Activated CD8-positive, alpha-beta memory T cell treated with anti-CD3 and anti-CD28 coated beads, Interleukin-2, amount 10 ng/mL, durations not matched to agents 7 days and 5 days (primary cell): ENCODE results near the gene CALHM4. TPM values are rescaled to one million over a fixed set of nuclear protein-coding genes. Genes with fewer than 3 reads are reported as not detected.

ENCODE experiments used
- ATAC-seq: fragments of 150-1000 bp; cut with Tn5 transposase; one replicate; pipeline ENCODE4 v1.10.0; 2021; ENCODE audit warnings: moderate library complexity
- CTCF ChIA-PET: fragments of 350-600 bp; sonication (Branson Sonifier 250); formaldehyde crosslinking; loops from one replicate; lab custom pipeline; 2021; ENCODE audit warnings: antibody characterized with exemption; lab: Charles Lee
- DNase-seq: peaks from one replicate; pipeline ENCODE4 v3.0.0-alpha.2; 2020
- H3K27ac Mint-ChIP-seq: one replicate; pipeline ENCODE4 v1.8.0; 2021; ENCODE audit warnings: mild to moderate bottlenecking, mixed read lengths
- H3K27me3 Mint-ChIP-seq: one replicate; pipeline ENCODE4 v1.8.0; 2021; ENCODE audit warnings: mixed read lengths
- H3K36me3 Mint-ChIP-seq: one replicate; pipeline ENCODE4 v1.8.0; 2021; ENCODE audit warnings: mild to moderate bottlenecking, mixed read lengths
- H3K4me1 Mint-ChIP-seq: one replicate; pipeline ENCODE4 v1.8.0; 2021; ENCODE audit warnings: mixed read lengths
- H3K4me3 Mint-ChIP-seq: one replicate; pipeline ENCODE4 v1.8.0; 2021; ENCODE audit warnings: mild to moderate bottlenecking, moderate library complexity, mixed read lengths
- H3K9me3 Mint-ChIP-seq: one replicate; pipeline ENCODE4 v1.8.0; 2022; ENCODE audit warnings: low read depth, mixed read lengths
- total RNA-seq, 2 experiments: library from RNA; stranded (reverse); gene quantifications; one replicate each; pipeline ENCODE4 v1.2.3, GENCODE V29; 2021

Gene CALHM4
- total RNA-seq, 2 experiments from 2014 or later, result not detected

DNA sequence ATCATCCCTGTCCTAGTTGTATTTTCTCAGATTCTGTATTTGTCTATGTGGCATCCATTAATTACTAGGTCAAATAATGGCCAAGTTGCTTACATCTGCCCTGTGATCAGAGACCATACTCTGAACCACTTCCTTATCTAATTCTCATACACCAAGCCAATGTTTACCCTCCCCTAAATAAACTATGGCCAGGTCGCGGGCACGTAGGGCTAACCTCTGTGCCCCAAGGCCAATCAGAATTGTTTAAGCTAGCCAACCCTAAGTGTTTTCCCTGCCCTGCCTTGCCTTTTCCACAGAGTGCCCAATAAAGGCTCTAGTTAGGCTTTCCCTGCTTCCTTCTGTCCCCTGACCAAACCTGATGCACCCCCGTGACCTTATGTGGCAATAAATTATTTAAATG, 2.8 kb upstream of the CALHM4 start:
- Mint-ChIP-seq H3K36me3 (no peaks in the 10 kb centered on the region), H3K4me1 (no peaks in the 10 kb centered on the region), H3K4me3 (no peak overlapping the region), H3K27me3 (peaks cover 32% of the 10 kb centered on the region), H3K9me3 (no peaks in the 10 kb centered on the region), H3K27ac (no peak overlapping the region)
- ATAC-seq (no peak), DNase-seq (no peak)
- CTCF ChIA-PET, result interaction anchor here (1.2 kb wide), 2 partner anchors 10 to 16 kb away, joined by 3 to 5 read pairs; no protein-coding TSS in a partner anchor

DNA sequence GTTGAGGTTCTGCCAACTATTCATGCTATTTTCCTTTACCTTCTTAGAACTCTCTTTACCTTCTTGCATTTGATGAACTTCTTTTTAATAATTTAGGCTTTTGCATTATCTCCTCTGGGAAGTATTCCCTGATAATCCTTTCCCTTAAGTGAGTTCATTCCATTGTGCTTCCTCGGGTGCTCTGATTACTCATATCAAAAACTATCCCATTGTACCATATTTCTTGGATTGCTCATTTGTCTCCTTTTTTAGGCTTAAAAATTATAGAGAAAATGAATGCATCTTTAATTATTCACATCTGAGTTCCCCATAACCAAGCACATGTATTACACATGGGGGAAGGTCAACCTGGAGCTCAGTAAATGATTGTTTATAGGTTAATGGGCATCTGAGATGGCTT, 2.5 kb downstream of the CALHM4 start:
- CTCF ChIA-PET, result no interaction called here

DNA sequence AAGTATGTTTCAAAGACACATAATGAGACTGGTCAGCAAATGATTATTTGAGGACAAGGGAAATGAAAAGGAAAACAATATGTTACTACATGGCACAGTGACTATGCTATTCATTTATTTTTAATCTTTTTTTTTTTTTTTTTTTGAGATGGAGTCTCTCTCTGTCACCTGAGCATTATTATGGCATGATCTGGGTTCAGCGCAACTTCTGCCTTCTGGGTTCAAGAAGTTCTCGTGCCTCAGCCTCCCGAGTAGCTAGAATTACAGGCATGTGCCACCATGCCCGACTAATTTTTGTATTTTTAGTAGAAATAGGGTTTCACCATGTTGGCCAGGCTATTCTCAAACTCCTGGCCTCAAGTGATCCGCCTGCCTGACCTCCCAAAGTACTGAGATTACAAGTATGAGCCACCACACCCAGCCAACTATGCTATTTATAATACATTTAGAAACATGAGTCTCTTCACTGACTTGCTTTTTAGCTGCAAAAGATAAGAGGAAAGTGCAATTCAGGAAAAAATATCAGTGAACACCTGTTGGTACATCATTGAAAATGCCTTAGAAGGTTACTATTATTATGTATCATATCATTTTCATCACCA, 3.4 kb downstream of the CALHM4 start:
- DNase-seq, result no peak
- no peaks in the 10 kb centered on the region for H3K36me3 Mint-ChIP-seq
- CTCF ChIA-PET, result interaction anchor here (0.7 kb wide), 1 partner anchor 45 kb away, joined by 3 read pairs; no protein-coding TSS in a partner anchor

More for the DNA sequence above, 2.5 kb downstream of the CALHM4 start:
- DNase-seq (no peak), ATAC-seq (no peak)
- Mint-ChIP-seq H3K4me1 (no peaks in the 10 kb centered on the region), H3K9me3 (no peaks in the 10 kb centered on the region), H3K36me3 (no peaks in the 10 kb centered on the region), H3K27me3 (peaks cover 14% of the 10 kb centered on the region), H3K4me3 (no peak overlapping the region), H3K27ac (no peak overlapping the region)

GRCh38 chr6:116557893-116558292, 4.3 kb downstream of the CALHM4 start:
- no peak for DNase-seq
- H3K4me3 Mint-ChIP-seq, result no peak overlapping the region
- H3K9me3 Mint-ChIP-seq, result no peaks in the 10 kb centered on the region
- CTCF ChIA-PET, result no interaction called here
- ATAC-seq, result no peak
- peaks cover 12% of the 10 kb centered on the region for H3K27me3 Mint-ChIP-seq
- peaks cover 1% of the 10 kb centered on the region for H3K4me1 Mint-ChIP-seq
- no peak overlapping the region for H3K27ac Mint-ChIP-seq
- H3K36me3 Mint-ChIP-seq, result no peaks in the 10 kb centered on the region

More for the DNA sequence above, 3.4 kb downstream of the CALHM4 start:
- H3K9me3 Mint-ChIP-seq, result no peaks in the 10 kb centered on the region
- ATAC-seq, result no peak
- H3K27me3 Mint-ChIP-seq, result peaks cover 11% of the 10 kb centered on the region
- peaks cover 1% of the 10 kb centered on the region for H3K4me1 Mint-ChIP-seq
- H3K27ac Mint-ChIP-seq, result no peak overlapping the region
- no peak overlapping the region for H3K4me3 Mint-ChIP-seq

GRCh38 chr6:116560130-116560529, 6.6 kb downstream of the CALHM4 start:
- ATAC-seq (no peak), DNase-seq (no peak)
- H3K4me1 Mint-ChIP-seq, result peaks cover 3% of the 10 kb centered on the region
- no peaks in the 10 kb centered on the region for H3K9me3 Mint-ChIP-seq
- H3K4me3 Mint-ChIP-seq, result no peak overlapping the region
- H3K27me3 Mint-ChIP-seq, result peaks cover 16% of the 10 kb centered on the region
- H3K27ac Mint-ChIP-seq, result no peak overlapping the region
- CTCF ChIA-PET, result interaction anchor here (1.2 to 4.3 kb wide), 16 partner anchors 11 to 343 kb away, joined by 3 to 27 read pairs (median 6); partner anchors contain the start of genes RWDD1 and TSPYL1
- H3K36me3 Mint-ChIP-seq, result no peaks in the 10 kb centered on the region

DNA sequence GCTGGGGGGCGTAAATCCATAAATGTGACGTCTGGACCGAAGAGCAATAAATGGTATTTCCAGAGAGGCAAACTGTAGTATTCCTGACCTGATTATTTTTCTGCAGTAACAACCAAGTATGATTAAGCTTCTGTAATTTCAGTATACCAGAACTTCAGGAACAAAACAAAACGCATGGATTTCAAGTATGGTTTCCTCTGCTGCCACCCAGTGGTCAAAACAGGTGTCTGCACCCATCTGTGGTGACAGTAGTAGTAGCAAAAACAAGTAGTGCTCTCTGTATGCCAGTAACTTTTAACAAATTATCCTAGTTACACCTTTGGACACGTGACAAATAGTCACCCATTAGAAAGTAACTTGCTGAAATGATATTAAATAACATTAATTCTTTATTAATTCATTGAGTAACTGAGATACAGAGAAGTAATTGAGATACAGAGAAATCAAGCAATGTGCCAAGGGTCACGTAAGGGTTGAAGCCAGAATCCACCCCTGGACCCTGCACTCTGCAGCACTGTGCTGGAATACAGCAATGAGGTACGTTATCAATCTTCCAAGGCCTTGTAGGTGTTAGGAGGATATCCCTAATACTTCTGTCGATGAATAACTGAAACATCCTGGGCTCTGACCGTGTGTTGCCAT, 7.9 kb downstream of the CALHM4 start:
- ATAC-seq (peak; percentile 72), DNase-seq (peak; percentile 78)
- Mint-ChIP-seq H3K4me1 (peaks cover 3% of the 10 kb centered on the region), H3K27me3 (peaks cover 20% of the 10 kb centered on the region), H3K4me3 (no peak overlapping the region), H3K36me3 (no peaks in the 10 kb centered on the region), H3K9me3 (no peaks in the 10 kb centered on the region), H3K27ac (no peak overlapping the region)
- CTCF ChIA-PET, result interaction anchor here (0.6 to 4.3 kb wide), 21 partner anchors 10 to 345 kb away, joined by 3 to 27 read pairs (median 5); partner anchors contain the start of genes RWDD1, TSPYL1 and TSPYL4

DNA sequence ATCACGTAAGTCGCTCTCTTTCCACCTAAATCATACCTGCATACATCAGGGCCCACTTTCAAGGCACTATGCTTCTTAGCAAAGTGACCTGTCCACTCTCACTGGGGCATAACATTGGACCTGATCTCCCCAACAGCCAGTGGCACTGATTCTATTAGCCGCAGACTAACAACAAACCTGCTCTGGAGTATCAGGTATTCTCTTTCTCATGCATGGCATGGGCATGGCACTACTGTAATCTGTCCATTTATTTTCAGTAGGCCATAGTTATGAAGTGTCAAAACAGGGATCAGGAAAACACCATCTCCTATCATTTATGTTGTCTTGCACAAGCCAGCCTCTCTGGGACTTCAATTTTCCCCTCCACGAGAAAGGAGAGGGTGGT, 8.5 kb downstream of the CALHM4 start:
- Mint-ChIP-seq H3K27me3 (peaks cover 20% of the 10 kb centered on the region), H3K36me3 (no peaks in the 10 kb centered on the region), H3K4me1 (peaks cover 3% of the 10 kb centered on the region), H3K9me3 (no peaks in the 10 kb centered on the region), H3K27ac (no peak overlapping the region), H3K4me3 (no peak overlapping the region)
- DNase-seq (no peak), ATAC-seq (no peak)
- CTCF ChIA-PET, result interaction anchor here (0.9 to 4.3 kb wide), 6 partner anchors 9 to 344 kb away, joined by 3 to 27 read pairs (median 4); partner anchors contain the start of gene RWDD1

- DNase-seq (no peak), ATAC-seq (no peak)
- Mint-ChIP-seq H3K4me3 (no peak overlapping the region), H3K27ac (no peak overlapping the region), H3K27me3 (peaks cover 20% of the 10 kb centered on the region), H3K4me1 (peaks cover 3% of the 10 kb centered on the region), H3K9me3 (no peaks in the 10 kb centered on the region), H3K36me3 (no peaks in the 10 kb centered on the region)
- CTCF ChIA-PET, result interaction anchor here (0.9 to 4.3 kb wide), 12 partner anchors 8 to 345 kb away, joined by 3 to 27 read pairs (median 4); partner anchors contain the start of genes RWDD1 and TSPYL1
Measured at GRCh38 chr6:116562614-116563013, 9.1 kb downstream of the CALHM4 start.

DNA sequence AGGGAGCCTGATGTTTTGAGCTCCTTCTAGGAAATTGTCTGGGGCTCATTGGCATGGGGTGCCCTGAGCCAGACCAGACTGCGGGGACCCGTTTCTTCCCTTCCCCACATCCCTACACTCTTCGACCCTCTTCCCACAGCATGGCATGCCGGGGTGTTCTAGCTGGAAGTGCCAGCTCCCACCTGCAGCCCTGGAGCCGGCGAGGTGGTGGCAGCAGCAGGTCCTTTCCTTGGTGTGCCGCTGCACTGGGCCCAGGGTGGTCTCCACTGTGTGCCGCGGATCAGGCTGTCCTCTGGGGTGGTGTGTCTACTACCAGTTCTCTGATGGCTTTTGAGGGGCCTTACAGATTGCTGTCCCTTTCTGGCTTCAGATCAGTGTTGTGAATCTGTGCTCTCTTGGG, 10.3 kb downstream of the CALHM4 start:
- Mint-ChIP-seq H3K27ac (no peak overlapping the region), H3K4me1 (peaks cover 4% of the 10 kb centered on the region), H3K36me3 (no peaks in the 10 kb centered on the region), H3K9me3 (no peaks in the 10 kb centered on the region), H3K4me3 (no peak overlapping the region), H3K27me3 (peaks cover 20% of the 10 kb centered on the region)
- no peak for DNase-seq
- ATAC-seq, result no peak
- CTCF ChIA-PET, result interaction anchor here (0.5 to 4.3 kb wide), 12 partner anchors 8 to 346 kb away, joined by 3 to 27 read pairs (median 4); partner anchors contain the start of genes RWDD1 and TSPYL1

- Mint-ChIP-seq H3K4me3 (no peak overlapping the region), H3K9me3 (no peaks in the 10 kb centered on the region), H3K27ac (no peak overlapping the region), H3K36me3 (no peaks in the 10 kb centered on the region), H3K27me3 (peaks cover 20% of the 10 kb centered on the region), H3K4me1 (peaks cover 9% of the 10 kb centered on the region)
- ATAC-seq (no peak), DNase-seq (no peak)
- CTCF ChIA-PET, result interaction anchor here (0.5 to 1.4 kb wide), 2 partner anchors 276 to 286 kb away, joined by 3 to 4 read pairs; no protein-coding TSS in a partner anchor
Measured at GRCh38 chr6:116564311-116564710, 10.8 kb downstream of the CALHM4 start.

DNA sequence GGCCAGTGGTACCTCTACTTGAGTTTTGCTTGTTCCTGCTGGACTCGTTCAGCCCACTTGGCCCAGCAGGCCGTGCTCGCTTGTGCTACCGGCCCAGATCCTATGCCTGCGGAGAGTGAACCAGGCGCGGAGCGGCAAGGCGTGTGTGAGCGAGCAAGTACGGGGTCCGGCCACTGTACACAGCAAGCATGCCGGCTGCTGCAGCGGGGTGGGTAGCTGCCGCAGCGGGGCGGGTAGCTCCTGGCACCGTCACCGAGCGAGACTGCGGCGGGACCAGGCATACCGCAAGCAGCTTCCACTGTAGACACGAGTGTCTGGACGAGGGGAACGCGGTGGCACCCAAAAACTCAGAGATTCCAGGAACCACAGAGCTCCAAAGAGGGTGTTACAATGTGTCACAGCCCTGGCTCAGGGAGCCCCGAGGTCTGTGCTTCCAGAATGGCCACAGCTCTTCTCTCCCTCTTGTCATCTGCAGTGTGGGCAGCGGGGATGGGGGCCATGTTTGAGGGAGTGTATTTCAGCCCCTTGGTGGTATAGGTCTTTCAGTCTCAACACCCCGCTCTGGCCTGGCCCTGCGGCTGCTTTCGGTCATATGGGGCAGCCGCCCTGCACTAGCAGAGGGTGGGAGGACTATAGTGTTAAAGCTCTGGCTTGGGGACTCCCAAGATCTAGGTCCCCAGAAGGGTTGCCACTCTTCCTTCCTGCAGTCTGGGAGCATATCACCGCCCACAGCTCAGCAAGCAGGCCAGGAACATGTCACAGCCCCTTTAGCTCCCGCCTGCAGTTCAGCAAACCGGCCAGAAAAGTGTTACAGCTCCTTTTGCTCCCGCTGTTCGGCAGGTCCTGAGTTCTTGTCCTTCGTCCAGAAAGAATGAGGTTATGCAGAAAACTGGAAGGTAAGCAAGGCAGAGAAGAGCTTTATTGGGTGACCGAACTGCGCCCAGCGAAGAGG, 11.6 kb downstream of the CALHM4 start:
- Mint-ChIP-seq H3K27ac (no peak overlapping the region), H3K9me3 (no peaks in the 10 kb centered on the region), H3K4me3 (no peak overlapping the region), H3K36me3 (no peaks in the 10 kb centered on the region), H3K27me3 (peaks cover 20% of the 10 kb centered on the region), H3K4me1 (peaks cover 14% of the 10 kb centered on the region)
- CTCF ChIA-PET, result interaction anchor here (0.8 to 1.4 kb wide), 2 partner anchors 277 to 304 kb away, joined by 3 to 4 read pairs; no protein-coding TSS in a partner anchor
- no peak for DNase-seq
- ATAC-seq, result peak; percentile 37

- H3K4me3 Mint-ChIP-seq, result no peak overlapping the region
- DNase-seq (no peak), ATAC-seq (no peak)
- CTCF ChIA-PET, result no interaction called here
- no peaks in the 10 kb centered on the region for H3K9me3 Mint-ChIP-seq
- no peak overlapping the region for H3K27ac Mint-ChIP-seq
- peaks cover 16% of the 10 kb centered on the region for H3K27me3 Mint-ChIP-seq
- H3K4me1 Mint-ChIP-seq, result peaks cover 26% of the 10 kb centered on the region
- H3K36me3 Mint-ChIP-seq, result no peaks in the 10 kb centered on the region
Measured at GRCh38 chr6:116568111-116568510, 14.6 kb downstream of the CALHM4 start.
